Measurements from ENCODE around the gene ATP8B4.

DNA sequence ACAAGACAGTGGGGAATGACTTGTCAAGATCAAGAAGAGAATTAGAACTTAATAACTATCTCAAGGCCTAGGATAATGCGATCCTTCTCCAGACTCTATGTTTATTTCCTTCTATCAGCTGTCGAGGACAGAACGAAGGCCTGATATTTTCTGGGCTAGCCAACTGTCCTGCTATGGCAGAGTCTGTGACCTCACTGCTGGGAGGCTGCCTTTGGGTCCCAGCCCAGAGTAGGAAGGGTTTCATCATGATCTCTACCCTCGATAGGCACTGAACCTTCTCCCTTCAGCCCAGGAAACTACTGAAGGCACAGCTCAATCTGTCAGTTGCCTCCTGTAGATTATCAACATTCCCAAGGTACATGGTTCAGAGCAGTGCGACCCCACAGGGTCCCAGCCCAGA lies 237.2 kb downstream of the ATP8B4 start:
- TF ChIP-seq CTCF (IDR thresholded peaks at IDR 0.05; ENCODE audit: control extremely low read depth in 1 of 3, insufficient read depth in 1 of 3, low read depth in 1 of 3, low read length in 3 of 3), result no peak
- no peak for TF ChIP-seq EGR1 (IDR thresholded peaks at IDR 0.05; ENCODE audit: borderline replicate concordance, low read depth, low read length)
- TF ChIP-seq RFX5 (IDR thresholded peaks at IDR 0.05; ENCODE audit: borderline replicate concordance, low read depth, low read length), result no peak
- TF ChIP-seq, protein P1, sequence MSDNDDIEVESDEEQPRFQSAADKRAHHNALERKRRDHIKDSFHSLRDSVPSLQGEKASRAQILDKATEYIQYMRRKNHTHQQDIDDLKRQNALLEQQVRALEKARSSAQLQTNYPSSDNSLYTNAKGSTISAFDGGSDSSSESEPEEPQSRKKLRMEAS (IDR thresholded peaks at IDR 0.05), result no peak
- TF ChIP-seq RXRA (IDR thresholded peaks at IDR 0.05; ENCODE audit: insufficient read depth, low read depth, low read length), result no peak
- no peak for TF ChIP-seq POLR2A (IDR thresholded peaks at IDR 0.05; ENCODE audit: control extremely low read depth in 1 of 2, low read depth in 2 of 2, low read length in 2 of 2)
- TF ChIP-seq MAFK (IDR thresholded peaks at IDR 0.05; ENCODE audit: low read depth, low read length), result no peak
- no peak for TF ChIP-seq CREB1 (IDR thresholded peaks at IDR 0.05)
- TF ChIP-seq BACH1 (IDR thresholded peaks at IDR 0.05; ENCODE audit: low read length), result no peak
